ENCODE data around the gene DLGAP1.

DLGAP1 gene

DNA sequence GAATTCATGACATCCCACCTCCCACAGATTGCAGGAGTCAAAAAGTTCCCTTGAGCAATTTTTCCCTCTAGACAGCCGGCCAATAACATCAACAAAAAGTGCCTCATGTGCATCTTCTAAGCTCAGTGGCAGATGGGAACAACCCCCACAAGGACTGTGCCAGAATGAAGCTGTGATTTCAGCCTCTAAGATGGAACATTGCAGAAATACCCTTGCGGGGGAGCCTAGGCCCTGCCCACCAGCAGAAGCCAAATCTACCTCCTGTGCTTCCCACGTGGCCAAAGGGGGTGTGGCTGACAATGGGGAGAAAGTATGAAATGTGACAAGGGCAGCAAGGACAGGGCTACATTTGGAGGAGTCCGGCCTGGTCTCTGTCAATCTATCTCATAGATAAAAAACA, 522.8 kb downstream of the DLGAP1 start:
- Histone ChIP-seq H3F3A (ENCODE audit: insufficient read depth) (no peaks in the 10 kb centered on the region), H3K27ac (ENCODE audit: low read depth, low read length) (no peak overlapping the region), H3K9ac (ENCODE audit: low read length) (no peak overlapping the region), H4K20me1 (ENCODE audit: low read depth, low read length) (no peaks in the 10 kb centered on the region), H3K27me3 (ENCODE audit: low read length) (no peaks in the 10 kb centered on the region), H3K79me2 (ENCODE audit: insufficient read depth, low read length) (no peaks in the 10 kb centered on the region), H3K4me3 (ENCODE audit: insufficient read depth, low read length, poor library complexity, severe bottlenecking) (no peak overlapping the region), H3K4me2 (ENCODE audit: low read depth, low read length, poor library complexity, severe bottlenecking) (no peak overlapping the region), H3K9me2 (replicated peaks; ENCODE audit: insufficient read depth, low read length) (no peaks in the 10 kb centered on the region), H2AFZ (ENCODE audit: low read depth, low read length, severe bottlenecking) (no peak overlapping the region), H3K9me3 (ENCODE audit: insufficient read depth, low read length) (no peaks in the 10 kb centered on the region), H3K36me3 (ENCODE audit: low read length) (no peaks in the 10 kb centered on the region)
- TF ChIP-seq, protein P1, sequence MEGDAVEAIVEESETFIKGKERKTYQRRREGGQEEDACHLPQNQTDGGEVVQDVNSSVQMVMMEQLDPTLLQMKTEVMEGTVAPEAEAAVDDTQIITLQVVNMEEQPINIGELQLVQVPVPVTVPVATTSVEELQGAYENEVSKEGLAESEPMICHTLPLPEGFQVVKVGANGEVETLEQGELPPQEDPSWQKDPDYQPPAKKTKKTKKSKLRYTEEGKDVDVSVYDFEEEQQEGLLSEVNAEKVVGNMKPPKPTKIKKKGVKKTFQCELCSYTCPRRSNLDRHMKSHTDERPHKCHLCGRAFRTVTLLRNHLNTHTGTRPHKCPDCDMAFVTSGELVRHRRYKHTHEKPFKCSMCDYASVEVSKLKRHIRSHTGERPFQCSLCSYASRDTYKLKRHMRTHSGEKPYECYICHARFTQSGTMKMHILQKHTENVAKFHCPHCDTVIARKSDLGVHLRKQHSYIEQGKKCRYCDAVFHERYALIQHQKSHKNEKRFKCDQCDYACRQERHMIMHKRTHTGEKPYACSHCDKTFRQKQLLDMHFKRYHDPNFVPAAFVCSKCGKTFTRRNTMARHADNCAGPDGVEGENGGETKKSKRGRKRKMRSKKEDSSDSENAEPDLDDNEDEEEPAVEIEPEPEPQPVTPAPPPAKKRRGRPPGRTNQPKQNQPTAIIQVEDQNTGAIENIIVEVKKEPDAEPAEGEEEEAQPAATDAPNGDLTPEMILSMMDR (IDR thresholded peaks at IDR 0.05; ENCODE audit: insufficient read depth, low read length, poor library complexity, severe bottlenecking): no peak
- TF ChIP-seq EZH2phosphoT487 (conservative IDR thresholded peaks at IDR 0.05; ENCODE audit: low read length): no peak

DNA sequence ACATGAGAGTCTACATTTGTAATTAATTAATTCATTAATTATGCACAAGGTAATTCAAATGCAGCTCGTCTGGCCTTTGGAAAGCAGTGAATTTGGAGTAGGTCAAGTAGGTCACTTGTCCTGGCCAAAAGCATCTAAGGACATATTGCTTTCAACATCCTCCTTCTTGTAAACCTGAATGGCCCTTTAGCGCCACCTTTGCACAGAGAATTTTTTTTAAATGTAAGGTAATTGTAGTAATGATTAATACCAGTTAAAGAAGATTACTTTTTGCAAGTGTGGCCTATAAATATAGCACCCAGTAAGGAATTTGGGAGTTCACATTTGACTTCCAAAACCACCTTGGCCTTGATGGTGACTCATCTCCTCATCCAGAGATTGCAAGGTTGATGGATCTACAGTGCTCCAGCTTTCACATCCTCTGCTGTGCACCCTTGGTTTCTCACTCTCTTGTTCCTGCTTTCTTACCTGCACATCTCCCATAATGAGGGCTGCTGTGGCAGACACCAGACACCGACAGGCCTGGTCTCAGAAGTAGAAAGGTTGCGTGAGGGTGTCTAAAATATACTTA, 523.5 kb downstream of the DLGAP1 start:
- Histone ChIP-seq H3K9ac (ENCODE audit: low read length) (no peak overlapping the region), H3K4me2 (ENCODE audit: low read depth, low read length, poor library complexity, severe bottlenecking) (no peak overlapping the region), H3K9me2 (replicated peaks; ENCODE audit: insufficient read depth, low read length) (no peaks in the 10 kb centered on the region), H3K79me2 (ENCODE audit: insufficient read depth, low read length) (no peaks in the 10 kb centered on the region), H3K27me3 (ENCODE audit: low read length) (no peaks in the 10 kb centered on the region), H2AFZ (ENCODE audit: low read depth, low read length, severe bottlenecking) (no peak overlapping the region), H3F3A (ENCODE audit: insufficient read depth) (no peaks in the 10 kb centered on the region), H4K20me1 (ENCODE audit: low read depth, low read length) (no peaks in the 10 kb centered on the region), H3K27ac (ENCODE audit: low read depth, low read length) (no peak overlapping the region), H3K4me3 (ENCODE audit: insufficient read depth, low read length, poor library complexity, severe bottlenecking) (no peak overlapping the region), H3K36me3 (ENCODE audit: low read length) (no peaks in the 10 kb centered on the region), H3K9me3 (ENCODE audit: insufficient read depth, low read length) (no peaks in the 10 kb centered on the region)
- TF ChIP-seq EZH2phosphoT487 (conservative IDR thresholded peaks at IDR 0.05; ENCODE audit: low read length): no peak
- TF ChIP-seq, protein P1 (IDR thresholded peaks at IDR 0.05; ENCODE audit: insufficient read depth, low read length, poor library complexity, severe bottlenecking): no peak

DNA sequence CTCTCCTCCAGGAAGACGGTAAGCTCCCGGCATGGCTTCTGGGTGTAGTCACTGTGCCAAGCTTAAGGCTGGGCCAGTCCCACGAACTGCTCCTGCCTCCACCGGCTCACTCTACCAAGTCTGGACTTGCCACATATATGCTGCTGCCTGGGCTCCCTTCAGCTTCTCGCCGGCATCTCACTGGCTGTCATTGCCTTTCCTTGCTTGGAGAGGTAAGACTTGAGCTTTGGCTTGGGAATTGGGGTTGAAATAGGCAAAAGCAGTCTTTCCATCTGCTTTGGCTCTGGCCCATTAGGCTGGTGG, 524.1 kb downstream of the DLGAP1 start:
- H4K20me1 ChIP-seq (ENCODE audit: low read depth, low read length): no peaks in the 10 kb centered on the region
- no peak overlapping the region for H2AFZ ChIP-seq (ENCODE audit: low read depth, low read length, severe bottlenecking)
- no peaks in the 10 kb centered on the region for H3K79me2 ChIP-seq (ENCODE audit: insufficient read depth, low read length)
- H3K4me3 ChIP-seq (ENCODE audit: insufficient read depth, low read length, poor library complexity, severe bottlenecking): no peak overlapping the region
- H3K4me2 ChIP-seq (ENCODE audit: low read depth, low read length, poor library complexity, severe bottlenecking): no peak overlapping the region
- no peak for TF ChIP-seq EZH2phosphoT487 (conservative IDR thresholded peaks at IDR 0.05; ENCODE audit: low read length)
- TF ChIP-seq, protein P1 (IDR thresholded peaks at IDR 0.05; ENCODE audit: insufficient read depth, low read length, poor library complexity, severe bottlenecking): no peak
- H3K9me3 ChIP-seq (ENCODE audit: insufficient read depth, low read length): no peaks in the 10 kb centered on the region
- no peaks in the 10 kb centered on the region for H3K9me2 ChIP-seq (replicated peaks; ENCODE audit: insufficient read depth, low read length)
- H3K36me3 ChIP-seq (ENCODE audit: low read length): no peaks in the 10 kb centered on the region
- H3F3A ChIP-seq (ENCODE audit: insufficient read depth): no peaks in the 10 kb centered on the region
- H3K27ac ChIP-seq (ENCODE audit: low read depth, low read length): no peak overlapping the region
- H3K9ac ChIP-seq (ENCODE audit: low read length): no peak overlapping the region
- H3K27me3 ChIP-seq (ENCODE audit: low read length): no peaks in the 10 kb centered on the region
